ENCODE results near the gene SOBP.

The SOBP gene

GRCh38 chr6:107668743-107669474 is 179.0 kb downstream of the SOBP start:
- no peak for TF ChIP-seq CTCF (IDR thresholded peaks at IDR 0.05; ENCODE audit: extremely low read depth, missing control alignments)
- DNase-seq (ENCODE audit: low spot score): peak; percentile 76

- TF ChIP-seq CTCF (IDR thresholded peaks at IDR 0.05; ENCODE audit: extremely low read depth, missing control alignments): no peak
- DNase-seq (ENCODE audit: low spot score): peak; percentile 35
These were observed 180.9 kb downstream of the SOBP start for GRCh38 chr6:107670792-107671199.

GRCh38 chr6:107673076-107673494 is 183.2 kb downstream of the SOBP start:
- TF ChIP-seq CTCF (IDR thresholded peaks at IDR 0.05; ENCODE audit: extremely low read depth, missing control alignments): no peak

GRCh38 chr6:107674995-107675738 is 185.2 kb downstream of the SOBP start:
- DNase-seq (ENCODE audit: low spot score): peak; percentile 84
- peak; percentile 77 for TF ChIP-seq CTCF (IDR thresholded peaks at IDR 0.05; ENCODE audit: extremely low read depth, missing control alignments)

More at GRCh38 chr6:107673076-107673494, 183.2 kb downstream of the SOBP start:
- no peak for DNase-seq (ENCODE audit: low spot score)

GRCh38 chr6:107676042-107676441 is 186.1 kb downstream of the SOBP start:
- TF ChIP-seq CTCF (IDR thresholded peaks at IDR 0.05; ENCODE audit: extremely low read depth, missing control alignments): no peak
- DNase-seq (ENCODE audit: low spot score): no peak

GRCh38 chr6:107677399-107677798 is 187.5 kb downstream of the SOBP start:
- DNase-seq (ENCODE audit: low spot score): no peak
- TF ChIP-seq CTCF (IDR thresholded peaks at IDR 0.05; ENCODE audit: extremely low read depth, missing control alignments): no peak

- TF ChIP-seq CTCF (IDR thresholded peaks at IDR 0.05; ENCODE audit: extremely low read depth, missing control alignments): no peak
- no peak for DNase-seq (ENCODE audit: low spot score)
These were observed 189.5 kb downstream of the SOBP start for GRCh38 chr6:107679457-107679856.

Measured in GM20000 (cell line).